DMS53 treated with DMSO at 0.1 percent for 48 hours (cell line): ENCODE data around the gene MEGF6.
A peak's percentile ranks its signal among the peaks of the same experiment; 100 is the strongest.

ENCODE experiments used
- DNase-seq: peaks from one replicate; lab custom pipeline; 2025; ENCODE audit not compliant: unreplicated experiment; lab: John Stamatoyannopoulos, UW

MEGF6 gene

GRCh38 chr1:3491291-3492246, 119.7 kb downstream of the MEGF6 start:
- peak; percentile 27 for DNase-seq

- no peak for DNase-seq
These were observed 121.1 kb downstream of the MEGF6 start for GRCh38 chr1:3490046-3490745.

- no peak for DNase-seq
These were observed 122.9 kb downstream of the MEGF6 start for GRCh38 chr1:3488432-3488831.

GRCh38 chr1:3485016-3485415, 126.3 kb downstream of the MEGF6 start:
- no peak for DNase-seq

GRCh38 chr1:3483801-3484444, 127.4 kb downstream of the MEGF6 start:
- DNase-seq: no peak

- DNase-seq: no peak
These were observed 127.9 kb downstream of the MEGF6 start for GRCh38 chr1:3483380-3483779.

GRCh38 chr1:3482378-3482849, 128.9 kb downstream of the MEGF6 start:
- DNase-seq: peak; percentile 65

GRCh38 chr1:3481836-3482375, 129.4 kb downstream of the MEGF6 start:
- DNase-seq: no peak

- no peak for DNase-seq
These were observed 130.3 kb downstream of the MEGF6 start for GRCh38 chr1:3481046-3481445.

- DNase-seq: no peak
These were observed 131.0 kb downstream of the MEGF6 start for GRCh38 chr1:3480369-3480719.

- DNase-seq: no peak
These were observed 131.6 kb downstream of the MEGF6 start for GRCh38 chr1:3479511-3480368.

- no peak for DNase-seq
These were observed 133.1 kb downstream of the MEGF6 start for GRCh38 chr1:3478187-3478586.

GRCh38 chr1:3477241-3477995, 133.9 kb downstream of the MEGF6 start:
- no peak for DNase-seq

- DNase-seq: no peak
These were observed 134.6 kb downstream of the MEGF6 start for GRCh38 chr1:3476666-3477065.

GRCh38 chr1:3475839-3476573, 135.3 kb downstream of the MEGF6 start:
- DNase-seq: no peak

GRCh38 chr1:3474421-3474820, 136.9 kb downstream of the MEGF6 start:
- no peak for DNase-seq

GRCh38 chr1:3474016-3474415, 137.3 kb downstream of the MEGF6 start:
- no peak for DNase-seq

GRCh38 chr1:3473381-3473844, 137.9 kb downstream of the MEGF6 start:
- no peak for DNase-seq

GRCh38 chr1:3472906-3473305, 138.4 kb downstream of the MEGF6 start:
- DNase-seq: no peak
